Stimulated activated CD4-positive, alpha-beta T cell treated with anti-CD3 and anti-CD28 coated beads, Interleukin-4, amount 100 ng/mL, for 1 hour (primary cell): Measurements from ENCODE around the gene GNA15.
"Not testable (repeated sequence)": the region's sequence is repeated elsewhere in the genome, so short reads cannot be mapped to it uniquely, and the experiment has no call there.

Experiments used
- DNase-seq: peaks from one replicate; pipeline ENCODE4 v3.0.0-alpha.2; 2020

Gene GNA15

GRCh38 chr19:3178377-3178972 lies 42.6 kb downstream of the GNA15 start, which contains the start of gene S1PR4:
TSS of gene S1PR4 (plus strand) at chr19:3178769. CDS start at chr19:3178793, 24 bp downstream.
- peak; percentile 58 for DNase-seq

- peak; percentile 51 for DNase-seq
These were observed 43.3 kb downstream of the GNA15 start for GRCh38 chr19:3178973-3179738.

GRCh38 chr19:3179739-3180293 lies 44.0 kb downstream of the GNA15 start:
- DNase-seq: peak; percentile 58

GRCh38 chr19:3183721-3184641 lies 48.1 kb downstream of the GNA15 start:
- DNase-seq: no peak

- peak; percentile 70 for DNase-seq
These were observed 49.1 kb downstream of the GNA15 start for GRCh38 chr19:3184847-3185460.

GRCh38 chr19:3185461-3186159 lies 49.8 kb downstream of the GNA15 start, which contains the start of gene NCLN:
TSS of gene NCLN (plus strand) at chr19:3185930. CDS start at chr19:3186031, 101 bp downstream.
- peak; percentile 94 for DNase-seq

- no peak for DNase-seq
These were observed 50.4 kb downstream of the GNA15 start for GRCh38 chr19:3186160-3186688.

- no peak for DNase-seq
These were observed 51.2 kb downstream of the GNA15 start for GRCh38 chr19:3186891-3187661.

- no peak for DNase-seq
These were observed 52.1 kb downstream of the GNA15 start for GRCh38 chr19:3187662-3188511.

- DNase-seq: no peak
These were observed 53.1 kb downstream of the GNA15 start for GRCh38 chr19:3188627-3189596.

GRCh38 chr19:3189702-3190469 lies 54.1 kb downstream of the GNA15 start:
- DNase-seq: no peak

- no peak for DNase-seq
These were observed 54.6 kb downstream of the GNA15 start for GRCh38 chr19:3190470-3190770.

GRCh38 chr19:3190921-3191805 lies 55.3 kb downstream of the GNA15 start:
- DNase-seq: no peak

GRCh38 chr19:3191806-3192104 lies 55.9 kb downstream of the GNA15 start:
- not testable (repeated sequence) for DNase-seq

- no peak for DNase-seq
These were observed 56.4 kb downstream of the GNA15 start for GRCh38 chr19:3192228-3192635.

- no peak for DNase-seq
These were observed 56.9 kb downstream of the GNA15 start for GRCh38 chr19:3192684-3193083.
